GM12878 (cell line): Measurements from ENCODE around the gene PIGL.

Experiments used
- BHLHE40 ChIP-seq, 2 experiments: fragments of 450-650 bp in 1 of 2; IDR thresholded peaks; 2 replicates each; pipeline ENCODE4 v1.6.1; 2011 to 2017; ENCODE audit warnings: low read depth in 2 of 2, borderline replicate concordance in 1 of 2, improper control_type of control experiment in 1 of 2, low read length in 1 of 2, mild to moderate bottlenecking in 1 of 2
- BMI1 ChIP-seq: fragments of 450-650 bp; IDR thresholded peaks from 2 replicates; pipeline ENCODE4 v1.6.1; 2016; ENCODE audit warnings: mild to moderate bottlenecking, moderate library complexity, borderline replicate concordance
- CEBPB ChIP-seq, 2 experiments: fragments of 150-350 bp in 1 of 2; IDR thresholded peaks; 2 replicates each; pipeline ENCODE4 v1.6.1; 2012 to 2014; ENCODE audit warnings: low read depth in 2 of 2, low read length in 2 of 2, borderline replicate concordance in 1 of 2, inconsistent platforms in 1 of 2
- CHD1 ChIP-seq: IDR thresholded peaks from 2 replicates; pipeline ENCODE4 v1.6.1; 2012; ENCODE audit warnings: low read depth, low read length, improper control_type of control experiment
- GABPA ChIP-seq: IDR thresholded peaks from 2 replicates; pipeline ENCODE4 v1.6.1; 2014; ENCODE audit warnings: antibody characterized with exemption, low read depth, mild to moderate bottlenecking, inconsistent platforms
- RBBP5 ChIP-seq: fragments of 200-600 bp; sonication (generic); conservative IDR thresholded peaks from 2 replicates; pipeline ENCODE4 v1.6.1; 2016
- SIX5 ChIP-seq: IDR thresholded peaks from 2 replicates; pipeline ENCODE4 v1.6.1; 2011; ENCODE audit warnings: mild to moderate bottlenecking, low read depth, low read length, moderate library complexity; ENCODE audit not compliant: severe bottlenecking
- SRF ChIP-seq, 2 experiments: IDR thresholded peaks; 2 replicates each; pipeline ENCODE4 v1.6.1; 2011; ENCODE audit warnings: low read depth in 2 of 2, low read length in 2 of 2, mild to moderate bottlenecking in 1 of 2, moderate library complexity in 1 of 2
- TCF12 ChIP-seq: IDR thresholded peaks from 2 replicates; pipeline ENCODE4 v1.6.1; 2011; ENCODE audit warnings: low read depth, mild to moderate bottlenecking, low read length
- TF ChIP-seq, protein P1 (sequence below): IDR thresholded peaks from 2 replicates; pipeline ENCODE4 v1.6.1; 2012; ENCODE audit warnings: mild to moderate bottlenecking, low read depth, low read length
- TF ChIP-seq, protein P2 (sequence below): IDR thresholded peaks from 2 replicates; pipeline ENCODE4 v1.6.1; 2011; ENCODE audit warnings: mild to moderate bottlenecking, low read depth, low read length, moderate library complexity; ENCODE audit not compliant: insufficient replicate concordance
- TF ChIP-seq, protein P3 (sequence below), 3 experiments: IDR thresholded peaks in 2 of 3; conservative IDR thresholded peaks in 1 of 3; 2 replicates each; pipeline ENCODE4 v1.5.1; 2011; ENCODE audit warnings: low read depth in 3 of 3, low read length in 3 of 3, mild to moderate bottlenecking in 3 of 3, control low read depth in 2 of 3, moderate library complexity in 2 of 3, inconsistent platforms in 1 of 3, mixed read lengths in 1 of 3; ENCODE audit not compliant: control insufficient read depth in 2 of 3, insufficient read depth in 1 of 3; ENCODE audit errors: extremely low read depth in 1 of 3

DNA sequence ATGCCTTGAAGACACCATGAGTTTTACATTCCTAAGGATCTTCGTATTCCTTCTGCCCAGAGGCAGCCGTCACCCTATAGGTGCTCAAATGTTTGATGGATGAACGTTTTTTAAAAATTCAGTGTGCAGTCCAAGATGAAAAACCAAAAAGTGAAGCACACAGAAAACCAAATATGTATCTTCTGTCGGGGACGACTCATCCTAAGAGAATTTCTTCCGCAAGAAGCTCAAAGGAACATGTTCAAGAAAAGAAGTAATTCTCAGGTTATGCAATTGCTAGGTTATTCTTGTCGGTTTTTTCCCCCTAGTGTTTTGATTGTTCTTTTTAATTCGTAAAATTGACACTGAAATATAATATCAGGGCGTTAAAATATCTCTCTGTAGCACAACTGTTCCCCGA is 134.8 kb downstream of the PIGL start:
- no peak for TF ChIP-seq GABPA
- TF ChIP-seq SRF (IDR thresholded peaks at IDR 0.05; ENCODE audit: low read depth in 2 of 2, low read length in 2 of 2): no peak
- TF ChIP-seq TCF12: no peak
- TF ChIP-seq, protein P1, sequence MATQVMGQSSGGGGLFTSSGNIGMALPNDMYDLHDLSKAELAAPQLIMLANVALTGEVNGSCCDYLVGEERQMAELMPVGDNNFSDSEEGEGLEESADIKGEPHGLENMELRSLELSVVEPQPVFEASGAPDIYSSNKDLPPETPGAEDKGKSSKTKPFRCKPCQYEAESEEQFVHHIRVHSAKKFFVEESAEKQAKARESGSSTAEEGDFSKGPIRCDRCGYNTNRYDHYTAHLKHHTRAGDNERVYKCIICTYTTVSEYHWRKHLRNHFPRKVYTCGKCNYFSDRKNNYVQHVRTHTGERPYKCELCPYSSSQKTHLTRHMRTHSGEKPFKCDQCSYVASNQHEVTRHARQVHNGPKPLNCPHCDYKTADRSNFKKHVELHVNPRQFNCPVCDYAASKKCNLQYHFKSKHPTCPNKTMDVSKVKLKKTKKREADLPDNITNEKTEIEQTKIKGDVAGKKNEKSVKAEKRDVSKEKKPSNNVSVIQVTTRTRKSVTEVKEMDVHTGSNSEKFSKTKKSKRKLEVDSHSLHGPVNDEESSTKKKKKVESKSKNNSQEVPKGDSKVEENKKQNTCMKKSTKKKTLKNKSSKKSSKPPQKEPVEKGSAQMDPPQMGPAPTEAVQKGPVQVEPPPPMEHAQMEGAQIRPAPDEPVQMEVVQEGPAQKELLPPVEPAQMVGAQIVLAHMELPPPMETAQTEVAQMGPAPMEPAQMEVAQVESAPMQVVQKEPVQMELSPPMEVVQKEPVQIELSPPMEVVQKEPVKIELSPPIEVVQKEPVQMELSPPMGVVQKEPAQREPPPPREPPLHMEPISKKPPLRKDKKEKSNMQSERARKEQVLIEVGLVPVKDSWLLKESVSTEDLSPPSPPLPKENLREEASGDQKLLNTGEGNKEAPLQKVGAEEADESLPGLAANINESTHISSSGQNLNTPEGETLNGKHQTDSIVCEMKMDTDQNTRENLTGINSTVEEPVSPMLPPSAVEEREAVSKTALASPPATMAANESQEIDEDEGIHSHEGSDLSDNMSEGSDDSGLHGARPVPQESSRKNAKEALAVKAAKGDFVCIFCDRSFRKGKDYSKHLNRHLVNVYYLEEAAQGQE: no peak
- TF ChIP-seq, protein P2, sequence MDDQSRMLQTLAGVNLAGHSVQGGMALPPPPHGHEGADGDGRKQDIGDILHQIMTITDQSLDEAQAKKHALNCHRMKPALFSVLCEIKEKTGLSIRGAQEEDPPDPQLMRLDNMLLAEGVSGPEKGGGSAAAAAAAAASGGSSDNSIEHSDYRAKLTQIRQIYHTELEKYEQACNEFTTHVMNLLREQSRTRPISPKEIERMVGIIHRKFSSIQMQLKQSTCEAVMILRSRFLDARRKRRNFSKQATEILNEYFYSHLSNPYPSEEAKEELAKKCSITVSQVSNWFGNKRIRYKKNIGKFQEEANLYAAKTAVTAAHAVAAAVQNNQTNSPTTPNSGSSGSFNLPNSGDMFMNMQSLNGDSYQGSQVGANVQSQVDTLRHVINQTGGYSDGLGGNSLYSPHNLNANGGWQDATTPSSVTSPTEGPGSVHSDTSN: no peak
- no peak for TF ChIP-seq CEBPB (IDR thresholded peaks at IDR 0.05; ENCODE audit: borderline replicate concordance in 1 of 2, low read depth in 2 of 2, low read length in 2 of 2)
- TF ChIP-seq BMI1: no peak
- TF ChIP-seq, protein P3, sequence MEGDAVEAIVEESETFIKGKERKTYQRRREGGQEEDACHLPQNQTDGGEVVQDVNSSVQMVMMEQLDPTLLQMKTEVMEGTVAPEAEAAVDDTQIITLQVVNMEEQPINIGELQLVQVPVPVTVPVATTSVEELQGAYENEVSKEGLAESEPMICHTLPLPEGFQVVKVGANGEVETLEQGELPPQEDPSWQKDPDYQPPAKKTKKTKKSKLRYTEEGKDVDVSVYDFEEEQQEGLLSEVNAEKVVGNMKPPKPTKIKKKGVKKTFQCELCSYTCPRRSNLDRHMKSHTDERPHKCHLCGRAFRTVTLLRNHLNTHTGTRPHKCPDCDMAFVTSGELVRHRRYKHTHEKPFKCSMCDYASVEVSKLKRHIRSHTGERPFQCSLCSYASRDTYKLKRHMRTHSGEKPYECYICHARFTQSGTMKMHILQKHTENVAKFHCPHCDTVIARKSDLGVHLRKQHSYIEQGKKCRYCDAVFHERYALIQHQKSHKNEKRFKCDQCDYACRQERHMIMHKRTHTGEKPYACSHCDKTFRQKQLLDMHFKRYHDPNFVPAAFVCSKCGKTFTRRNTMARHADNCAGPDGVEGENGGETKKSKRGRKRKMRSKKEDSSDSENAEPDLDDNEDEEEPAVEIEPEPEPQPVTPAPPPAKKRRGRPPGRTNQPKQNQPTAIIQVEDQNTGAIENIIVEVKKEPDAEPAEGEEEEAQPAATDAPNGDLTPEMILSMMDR (IDR thresholded peaks at IDR 0.05 in 2 of 3, conservative IDR thresholded peaks at IDR 0.05 in 1 of 3; ENCODE audit: control insufficient read depth in 2 of 3, extremely low read depth in 1 of 3, insufficient read depth in 1 of 3, low read depth in 3 of 3, low read length in 3 of 3): no peak
- TF ChIP-seq BHLHE40 (IDR thresholded peaks at IDR 0.05; ENCODE audit: borderline replicate concordance in 1 of 2, low read depth in 2 of 2, low read length in 1 of 2): no peak
- TF ChIP-seq SIX5: no peak
- no peak for TF ChIP-seq RBBP5
- no peak for TF ChIP-seq CHD1
